Choroid plexus epithelial cell (primary cell): ENCODE results near the gene TNFRSF13B.
A peak's percentile ranks its signal among the peaks of the same experiment; 100 is the strongest.

Experiments
- DNase-seq: peaks from one replicate; pipeline ENCODE4 v3.0.0-alpha.2; 2010; ENCODE audit warnings: low read depth
- H3K4me3 ChIP-seq: 2 replicates; pipeline ENCODE4 v1.5.1; 2011; ENCODE audit warnings: low read depth, mild to moderate bottlenecking, control low read depth, low read length, moderate library complexity
- CTCF ChIP-seq: conservative IDR thresholded peaks from 2 replicates; pipeline ENCODE4 v1.5.1; 2011; ENCODE audit warnings: low read depth, mild to moderate bottlenecking, control low read depth, inconsistent platforms, low read length, moderate library complexity

TNFRSF13B gene

GRCh38 chr17:16953347-16953746 is 18.6 kb downstream of the TNFRSF13B start:
- no peak for TF ChIP-seq CTCF
- DNase-seq, result no peak

GRCh38 chr17:16952401-16952800 is 19.5 kb downstream of the TNFRSF13B start:
- no peak overlapping the region for H3K4me3 ChIP-seq
- no peak for TF ChIP-seq CTCF
- no peak for DNase-seq

More at GRCh38 chr17:16953347-16953746, 18.6 kb downstream of the TNFRSF13B start:
- H3K4me3 ChIP-seq, result no peak overlapping the region

- TF ChIP-seq CTCF, result no peak
- DNase-seq, result no peak
- no peak overlapping the region for H3K4me3 ChIP-seq
Measured at GRCh38 chr17:16950488-16950887, 21.4 kb downstream of the TNFRSF13B start.

GRCh38 chr17:16948587-16949376 is 23.1 kb downstream of the TNFRSF13B start:
- no peak overlapping the region for H3K4me3 ChIP-seq
- no peak for DNase-seq
- TF ChIP-seq CTCF, result no peak

GRCh38 chr17:16947470-16947869 is 24.4 kb downstream of the TNFRSF13B start:
- no peak overlapping the region for H3K4me3 ChIP-seq
- no peak for DNase-seq
- TF ChIP-seq CTCF, result no peak

GRCh38 chr17:16945663-16946218 is 26.2 kb downstream of the TNFRSF13B start:
- DNase-seq, result no peak
- no peak overlapping the region for H3K4me3 ChIP-seq
- TF ChIP-seq CTCF, result peak; percentile 21

GRCh38 chr17:16945136-16945482 is 26.8 kb downstream of the TNFRSF13B start:
- DNase-seq, result no peak
- H3K4me3 ChIP-seq, result no peak overlapping the region
- no peak for TF ChIP-seq CTCF
